GM12878 (cell line): ENCODE results near the gene THAP7. TPM values are rescaled to one million over a fixed set of nuclear protein-coding genes. Genes with fewer than 3 reads are reported as not detected.

Experiments used
- ATAC-seq: fragments of 200-7000 bp; cut with Tn5 transposase; 3 replicates; pipeline ENCODE4 v1.9.1; 2020; ENCODE audit warnings: mild to moderate bottlenecking, moderate library complexity
- BruUV-seq: library from RNA; stranded (reverse); fragments of 400-500 nt; replicated peaks from 2 replicates; lab custom pipeline; 2021; lab: Mats Ljungman, UMichigan
- CTCF ChIA-PET: fragments of 300-600 bp; sonication (Branson Sonifier 250); formaldehyde crosslinking; extraction: SDS; loops from one replicate; lab custom pipeline; 2021; ENCODE audit warnings: inconsistent platforms; lab: Yijun Ruan, JAX
- POLR2A ChIA-PET: fragments of 350-600 bp; formaldehyde crosslinking; extraction: SDS; loops from one replicate; lab custom pipeline; 2021; ENCODE audit warnings: inconsistent platforms; lab: Charles Lee
- RAD21 ChIA-PET: fragments of 300-600 bp; sonication (Branson Sonifier 250); formaldehyde crosslinking; loops from one replicate; lab custom pipeline; 2023; ENCODE audit warnings: antibody characterized with exemption; ENCODE audit not compliant: unreplicated experiment; lab: Charles Lee
- SMC1A ChIA-PET: fragments of 300-600 bp; sonication (Branson Sonifier 250); formaldehyde crosslinking; loops from one replicate; lab custom pipeline; 2023; ENCODE audit not compliant: unreplicated experiment, uncharacterized antibody; lab: Charles Lee
- DNase-seq: peaks from one replicate; pipeline ENCODE4 v3.0.0-alpha.2; 2011; ENCODE audit warnings: low read depth, low spot score
- FAIRE-seq: peaks from 3 replicates; lab custom pipeline; 2011; peaks lifted over from hg19 to GRCh38; lab: Jason Lieb, UNC
- H2AFZ ChIP-seq: 2 replicates; pipeline ENCODE4 v1.6.0; 2011; ENCODE audit warnings: low read depth, low read length, control low read depth; ENCODE audit not compliant: control insufficient read depth
- H3K27ac ChIP-seq: 2 replicates; pipeline ENCODE4 v1.5.1; 2011; ENCODE audit warnings: control low read depth; ENCODE audit not compliant: control insufficient read depth, insufficient read depth
- H3K27me3 ChIP-seq, 2 experiments: replicated peaks in 1 of 2; 2 replicates each; pipeline versions ENCODE4 v1.6.0 to v1.6.1; 2011; ENCODE audit warnings: low read length in 1 of 2; ENCODE audit not compliant: control insufficient read depth in 2 of 2, insufficient read depth in 2 of 2
- H3K36me3 ChIP-seq, 2 experiments: 2 replicates each; pipeline ENCODE4 v1.5.1; 2011; ENCODE audit warnings: low read length in 1 of 2; ENCODE audit not compliant: control insufficient read depth in 2 of 2, insufficient read depth in 2 of 2
- H3K4me1 ChIP-seq: 2 replicates; pipeline ENCODE4 v1.6.1; 2011; ENCODE audit warnings: mild to moderate bottlenecking, low read length, moderate library complexity, mixed read lengths; ENCODE audit not compliant: control insufficient read depth, insufficient read depth
- H3K4me2 ChIP-seq: 2 replicates; pipeline ENCODE4 v1.6.0; 2011; ENCODE audit warnings: control low read depth; ENCODE audit not compliant: control insufficient read depth, insufficient read depth
- H3K4me3 ChIP-seq: fragments of 200-600 bp; sonication (generic); 2 replicates; pipeline ENCODE4 v1.5.1; 2016
- H3K79me2 ChIP-seq: 2 replicates; pipeline ENCODE4 v1.6.0; 2011; ENCODE audit warnings: low read length; ENCODE audit not compliant: control insufficient read depth, insufficient read depth
- H3K9ac ChIP-seq: 2 replicates; pipeline ENCODE4 v1.8.0; 2011; ENCODE audit warnings: low read length, control low read depth, mixed read lengths; ENCODE audit not compliant: control insufficient read depth, insufficient read depth
- H3K9me3 ChIP-seq: replicated peaks from 3 replicates; pipeline ENCODE4 v1.5.1; 2011; ENCODE audit warnings: mild to moderate bottlenecking, low read length; ENCODE audit not compliant: control insufficient read depth, insufficient read depth
- H4K20me1 ChIP-seq: 2 replicates; pipeline ENCODE4 v1.6.0; 2011; ENCODE audit not compliant: control insufficient read depth, insufficient read depth
- HDAC2 ChIP-seq: fragments of 200-600 bp; sonication (generic); IDR thresholded peaks from 2 replicates; pipeline ENCODE4 v1.6.1; 2017
- KAT2A ChIP-seq: conservative IDR thresholded peaks from 2 replicates; pipeline ENCODE4 v1.6.1; 2011; ENCODE audit warnings: low read depth, low read length; ENCODE audit not compliant: control insufficient read depth
- ZNF24 ChIP-seq: fragments of 450-650 bp; IDR thresholded peaks from 2 replicates; pipeline ENCODE4 v1.6.1; 2017; ENCODE audit warnings: antibody characterized with exemption, mild to moderate bottlenecking
- WGBS: methylation state at CpG from one replicate; pipeline ENCODE4 v1.1.6; 2016; ENCODE audit warnings: low lambda C conversion rate; ENCODE audit not compliant: insufficient replicate concordance, insufficient coverage; ENCODE audit errors: missing lambda C conversion rate; 5-methylcytosine and 5-hydroxymethylcytosine counted together
- in situ Hi-C: fragments of 300-500 bp; cut with MboI; formaldehyde crosslinking; loops from 9 replicates; pipeline ENCODE4 v1.14.3; 2018; ENCODE audit warnings: mixed read lengths
- intact Hi-C: fragments of 100-400 bp; cut with micrococcal nuclease; formaldehyde crosslinking; loops from one replicate; pipeline ENCODE4 v1.14.2; 2022; ENCODE audit not compliant: unreplicated experiment
- polyA plus RNA-seq, 11 experiments: library from polyadenylated mRNA; depleted of rRNA in 4 of 11; unstranded in 6 of 11; stranded (reverse) in 5 of 11; fragments of >200 nt; fragmentation: Nextera tagmentation in 4 of 11; fragmentation: Illumina TruSeq in 1 of 11; extraction: Ambion mirVana in 4 of 11; extraction: Trizol in 1 of 11; gene quantifications; 1 replicate in 1 of 11; 2 replicates in 10 of 11; pipeline versions ENCODE4 v1.2.1 to v1.2.3, GENCODE V29; 2011 to 2016; ENCODE audit warnings: inconsistent platforms in 2 of 11, missing spikeins in 2 of 11, low read depth in 1 of 11
- total RNA-seq, 4 experiments: library from RNA; depleted of rRNA in 3 of 4; stranded (reverse); fragments of >200 nt in 3 of 4; fragmentation: Illumina TruSeq in 1 of 4; extraction: Trizol in 1 of 4; gene quantifications; 2 replicates each; pipeline versions ENCODE4 v1.2.1 to v1.2.3, GENCODE V29; 2013 to 2021
- TF ChIP-seq, protein P1 (sequence below): fragments of 450-650 bp; IDR thresholded peaks from 2 replicates; pipeline ENCODE4 v1.6.1; 2018; ENCODE audit warnings: borderline replicate concordance, mild to moderate bottlenecking; ENCODE audit not compliant: partially characterized antibody

The THAP7 gene
- total and polyA plus RNA-seq, 10 of the 15 experiments (the other 5 are each of a cell fraction or from before 2014, with no cell fraction given), result 0.66 to 58.3 (median 26.3) TPM

DNA sequence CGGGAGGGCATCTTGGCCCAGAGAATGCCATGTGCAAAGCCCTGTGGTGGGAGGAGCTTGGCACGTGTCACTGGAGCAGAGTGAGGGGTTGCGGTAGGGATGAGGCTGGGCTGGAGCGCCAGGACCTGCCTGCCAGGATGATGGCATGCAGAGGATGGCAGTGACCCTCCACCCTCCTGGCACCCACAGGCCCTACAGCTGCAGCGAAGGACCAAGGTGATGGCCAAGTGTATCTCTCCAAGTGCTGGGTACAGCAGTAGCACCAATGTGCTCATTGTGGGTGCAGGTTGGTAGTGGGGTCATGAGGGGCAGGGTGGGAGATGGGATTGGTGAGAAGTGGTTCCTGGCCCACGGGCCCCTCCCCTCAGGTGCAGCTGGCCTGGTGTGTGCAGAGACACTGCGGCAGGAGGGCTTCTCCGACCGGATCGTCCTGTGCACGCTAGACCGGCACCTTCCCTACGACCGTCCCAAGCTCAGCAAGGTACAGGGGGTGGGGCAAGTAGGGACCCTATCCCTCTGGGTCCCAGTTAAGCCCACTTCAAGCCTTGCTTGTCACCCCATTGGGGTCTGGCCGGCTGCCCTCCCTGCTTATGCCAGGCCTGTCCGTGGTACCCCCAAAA, 27.5 kb downstream of the THAP7 start:
- H3K27me3 ChIP-seq, result no peaks in the 10 kb centered on the region
- no peak for TF ChIP-seq KAT2A
- TF ChIP-seq HDAC2, result no peak
- TF ChIP-seq, protein P1, sequence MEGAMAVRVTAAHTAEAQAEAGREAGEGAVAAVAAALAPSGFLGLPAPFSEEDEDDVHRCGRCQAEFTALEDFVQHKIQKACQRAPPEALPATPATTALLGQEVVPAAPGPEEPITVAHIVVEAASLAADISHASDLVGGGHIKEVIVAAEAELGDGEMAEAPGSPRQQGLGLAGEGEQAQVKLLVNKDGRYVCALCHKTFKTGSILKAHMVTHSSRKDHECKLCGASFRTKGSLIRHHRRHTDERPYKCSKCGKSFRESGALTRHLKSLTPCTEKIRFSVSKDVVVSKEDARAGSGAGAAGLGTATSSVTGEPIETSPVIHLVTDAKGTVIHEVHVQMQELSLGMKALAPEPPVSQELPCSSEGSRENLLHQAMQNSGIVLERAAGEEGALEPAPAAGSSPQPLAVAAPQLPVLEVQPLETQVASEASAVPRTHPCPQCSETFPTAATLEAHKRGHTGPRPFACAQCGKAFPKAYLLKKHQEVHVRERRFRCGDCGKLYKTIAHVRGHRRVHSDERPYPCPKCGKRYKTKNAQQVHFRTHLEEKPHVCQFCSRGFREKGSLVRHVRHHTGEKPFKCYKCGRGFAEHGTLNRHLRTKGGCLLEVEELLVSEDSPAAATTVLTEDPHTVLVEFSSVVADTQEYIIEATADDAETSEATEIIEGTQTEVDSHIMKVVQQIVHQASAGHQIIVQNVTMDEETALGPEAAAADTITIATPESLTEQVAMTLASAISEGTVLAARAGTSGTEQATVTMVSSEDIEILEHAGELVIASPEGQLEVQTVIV, result no peak
- TF ChIP-seq ZNF24, result no peak
- no peak for FAIRE-seq
- H3K4me2 ChIP-seq, result no peak overlapping the region
- no peak overlapping the region for H3K27ac ChIP-seq
- in situ Hi-C loops (no loop called here), intact Hi-C loops (no loop called here)
- no peak overlapping the region for H2AFZ ChIP-seq
- ATAC-seq, result no peak
- 63% methylated on average over 16 of the region's 16 CpGs for WGBS
- POLR2A ChIA-PET, result no interaction called here
- RAD21 ChIA-PET, result no interaction called here
- SMC1A ChIA-PET, result no interaction called here
- H3K4me1 ChIP-seq, result no peaks in the 10 kb centered on the region
- H3K4me3 ChIP-seq, result no peak overlapping the region
- no TSS peak for BruUV-seq
- H3K9me3 ChIP-seq, result peaks cover 6% of the 10 kb centered on the region; the same call in 2 of the 3 replicates
- CTCF ChIA-PET, result no interaction called here
- no peaks in the 10 kb centered on the region for H4K20me1 ChIP-seq
- no peaks in the 10 kb centered on the region for H3K36me3 ChIP-seq
- no peaks in the 10 kb centered on the region for H3K79me2 ChIP-seq
- DNase-seq, result no peak
- no peak overlapping the region for H3K9ac ChIP-seq
